GM19438 (cell line): ENCODE measurements around the gene FADD.
"Not testable (repeated sequence)": the region's sequence is repeated elsewhere in the genome, so short reads cannot be mapped to it uniquely, and the experiment has no call there.

Experiments used
- ATAC-seq: cut with Tn5 transposase; IDR thresholded peaks from one replicate; pipeline ENCODE4 v1.9.1; 2021; ENCODE audit warnings: low read depth; ENCODE audit not compliant: unreplicated experiment

FADD gene

GRCh38 chr11:70180906-70181305 is 22.2 kb upstream of the FADD start:
- ATAC-seq: no peak

GRCh38 chr11:70182266-70182665 is 20.8 kb upstream of the FADD start:
- ATAC-seq: no peak

- no peak for ATAC-seq
Observed at GRCh38 chr11:70183032-70183431, 20.1 kb upstream of the FADD start.

GRCh38 chr11:70183483-70184176 is 19.5 kb upstream of the FADD start:
- no peak for ATAC-seq

- ATAC-seq: no peak
Observed at GRCh38 chr11:70184396-70184795, 18.7 kb upstream of the FADD start.

GRCh38 chr11:70185348-70186055 is 17.6 kb upstream of the FADD start:
- no peak for ATAC-seq

- ATAC-seq: no peak
Observed at GRCh38 chr11:70186420-70186819, 16.7 kb upstream of the FADD start.

- no peak for ATAC-seq
Observed at GRCh38 chr11:70186936-70187335, 16.2 kb upstream of the FADD start.

- no peak for ATAC-seq
Observed at GRCh38 chr11:70187771-70188170, 15.3 kb upstream of the FADD start.

- no peak for ATAC-seq
Observed at GRCh38 chr11:70189622-70190021, 13.5 kb upstream of the FADD start.

- ATAC-seq: no peak
Observed at GRCh38 chr11:70191495-70192140, 11.5 kb upstream of the FADD start.

GRCh38 chr11:70192666-70193410 is 10.3 kb upstream of the FADD start:
- ATAC-seq: no peak

GRCh38 chr11:70193411-70194292 is 9.4 kb upstream of the FADD start:
- no peak for ATAC-seq

- no peak for ATAC-seq
Observed at GRCh38 chr11:70194792-70195791, 8.0 kb upstream of the FADD start.

- ATAC-seq: no peak
Observed at GRCh38 chr11:70200212-70200844, 2.8 kb upstream of the FADD start.

- ATAC-seq: not testable (repeated sequence)
Observed at GRCh38 chr11:70201047-70201446, 2.0 kb upstream of the FADD start.

- no peak for ATAC-seq
Observed at GRCh38 chr11:70201882-70202861, 924 bp upstream of the FADD start.
